Fibroblast of mammary gland (primary cell): ENCODE measurements around the gene MTMR3.

Experiments
- DNase-seq: peaks from one replicate; pipeline ENCODE4 v3.0.0-alpha.2; 2010; ENCODE audit warnings: low read depth
- H3K4me3 ChIP-seq: 2 replicates; pipeline ENCODE4 v1.5.1; 2011; ENCODE audit warnings: low read depth, mild to moderate bottlenecking, low read length, moderate library complexity; ENCODE audit not compliant: control insufficient read depth
- TF ChIP-seq, protein P1 (sequence below): conservative IDR thresholded peaks from 2 replicates; pipeline ENCODE4 v1.5.1; 2011; ENCODE audit warnings: low read depth, low read length, inconsistent platforms; ENCODE audit not compliant: control insufficient read depth, insufficient read depth

The MTMR3 gene

DNA sequence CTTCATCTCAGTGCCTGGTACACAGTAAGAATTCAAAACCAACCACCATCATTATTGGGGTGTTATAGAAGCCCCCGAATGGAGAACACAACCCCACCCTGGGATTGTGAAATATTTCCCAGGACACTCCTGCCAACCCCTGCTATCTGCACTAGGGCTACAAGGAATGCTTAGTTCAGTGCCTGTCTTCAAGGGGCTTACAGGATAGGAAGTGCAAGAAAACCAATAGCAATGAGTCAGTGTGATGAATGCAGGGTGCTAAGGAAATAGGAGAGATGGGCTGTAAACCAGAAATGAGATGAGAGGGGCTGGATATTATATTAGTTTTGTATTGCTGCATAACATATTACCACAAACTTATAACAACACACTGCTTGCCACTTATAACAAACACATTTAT, 43.9 kb upstream of the MTMR3 start:
- no peak for DNase-seq
- TF ChIP-seq, protein P1, sequence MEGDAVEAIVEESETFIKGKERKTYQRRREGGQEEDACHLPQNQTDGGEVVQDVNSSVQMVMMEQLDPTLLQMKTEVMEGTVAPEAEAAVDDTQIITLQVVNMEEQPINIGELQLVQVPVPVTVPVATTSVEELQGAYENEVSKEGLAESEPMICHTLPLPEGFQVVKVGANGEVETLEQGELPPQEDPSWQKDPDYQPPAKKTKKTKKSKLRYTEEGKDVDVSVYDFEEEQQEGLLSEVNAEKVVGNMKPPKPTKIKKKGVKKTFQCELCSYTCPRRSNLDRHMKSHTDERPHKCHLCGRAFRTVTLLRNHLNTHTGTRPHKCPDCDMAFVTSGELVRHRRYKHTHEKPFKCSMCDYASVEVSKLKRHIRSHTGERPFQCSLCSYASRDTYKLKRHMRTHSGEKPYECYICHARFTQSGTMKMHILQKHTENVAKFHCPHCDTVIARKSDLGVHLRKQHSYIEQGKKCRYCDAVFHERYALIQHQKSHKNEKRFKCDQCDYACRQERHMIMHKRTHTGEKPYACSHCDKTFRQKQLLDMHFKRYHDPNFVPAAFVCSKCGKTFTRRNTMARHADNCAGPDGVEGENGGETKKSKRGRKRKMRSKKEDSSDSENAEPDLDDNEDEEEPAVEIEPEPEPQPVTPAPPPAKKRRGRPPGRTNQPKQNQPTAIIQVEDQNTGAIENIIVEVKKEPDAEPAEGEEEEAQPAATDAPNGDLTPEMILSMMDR, result no peak
- H3K4me3 ChIP-seq, result no peak overlapping the region

DNA sequence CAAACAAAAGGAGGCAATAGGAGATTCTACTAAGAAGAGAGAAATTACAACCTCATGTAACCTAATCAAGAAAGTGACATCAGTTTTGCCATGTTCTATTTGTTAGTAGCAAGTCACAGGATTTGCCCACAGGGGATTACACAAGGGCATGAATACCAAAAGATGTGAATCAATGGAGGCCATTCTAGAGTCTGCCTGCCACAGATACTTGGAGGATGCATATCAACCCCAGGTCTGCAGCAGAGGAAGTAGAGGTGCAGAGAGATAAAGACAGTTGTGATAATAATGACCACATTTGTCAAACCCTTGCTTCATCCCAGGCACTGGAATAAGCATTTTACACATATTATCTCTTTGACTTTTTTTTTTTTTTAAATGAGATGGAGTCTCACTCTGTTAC, 42.5 kb upstream of the MTMR3 start:
- no peak overlapping the region for H3K4me3 ChIP-seq
- TF ChIP-seq, protein P1, result no peak
- DNase-seq, result no peak

DNA sequence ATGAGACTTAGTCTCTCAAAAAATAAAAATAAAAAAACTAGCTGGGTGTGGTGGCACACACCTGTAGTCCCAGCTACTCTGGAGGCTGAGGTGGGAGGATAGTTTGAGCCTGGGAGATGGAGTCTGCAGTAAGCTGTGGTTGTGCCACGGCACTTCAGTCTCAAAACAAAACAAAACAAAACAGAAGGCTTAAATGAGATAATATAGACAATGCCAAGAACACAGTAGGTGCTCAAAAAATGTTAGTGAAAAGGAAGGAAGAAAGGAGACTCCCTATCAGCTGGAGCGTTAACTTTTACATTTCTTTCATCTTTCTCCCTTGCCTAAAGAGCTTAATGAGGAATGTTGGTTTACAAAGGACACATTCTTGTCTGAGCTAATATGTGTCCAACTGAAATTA, 40.8 kb upstream of the MTMR3 start:
- DNase-seq, result no peak
- H3K4me3 ChIP-seq, result no peak overlapping the region
- TF ChIP-seq, protein P1, result no peak

DNA sequence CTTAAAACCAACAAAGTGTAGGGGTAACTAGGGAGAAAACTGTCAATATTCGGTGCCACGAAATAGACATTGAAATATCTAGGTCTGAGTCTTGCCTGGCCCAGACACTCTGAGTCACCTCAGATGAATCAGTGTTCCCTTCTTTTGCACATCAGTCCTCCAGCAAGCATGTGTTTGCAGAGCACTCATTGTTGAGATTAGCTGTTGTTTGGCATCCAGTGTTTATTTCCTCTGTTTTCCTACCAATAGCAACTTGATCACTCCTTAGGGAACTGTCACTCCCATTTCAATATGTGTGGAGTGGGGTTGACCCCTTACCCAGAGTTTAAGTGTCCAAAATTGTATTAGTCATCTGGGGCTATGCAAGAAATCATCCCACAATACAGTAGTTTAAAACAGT, 40.2 kb upstream of the MTMR3 start:
- peak; percentile 99 for DNase-seq
- H3K4me3 ChIP-seq, result no peak overlapping the region
- TF ChIP-seq, protein P1, result no peak

DNA sequence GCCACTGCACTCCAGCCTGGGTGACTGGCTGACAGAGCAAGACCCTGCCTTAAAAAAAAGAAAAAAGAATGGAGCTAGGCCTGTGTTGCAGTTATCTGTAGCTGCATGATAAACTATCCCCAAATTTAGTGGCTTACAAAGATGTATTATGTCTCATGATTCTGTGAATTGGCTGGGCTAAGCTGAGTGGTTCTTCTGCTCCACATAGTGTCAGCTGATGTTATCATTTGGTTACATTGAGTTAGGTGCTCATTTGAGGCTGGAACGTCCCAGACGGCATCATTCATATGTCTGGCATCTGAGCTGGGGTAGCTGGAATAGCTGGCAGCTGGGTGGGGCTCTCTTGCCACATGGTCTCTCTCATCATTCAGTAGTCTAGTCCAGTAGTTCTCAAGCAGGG, 36.7 kb upstream of the MTMR3 start:
- TF ChIP-seq, protein P1, result no peak
- DNase-seq, result no peak
- no peak overlapping the region for H3K4me3 ChIP-seq

DNA sequence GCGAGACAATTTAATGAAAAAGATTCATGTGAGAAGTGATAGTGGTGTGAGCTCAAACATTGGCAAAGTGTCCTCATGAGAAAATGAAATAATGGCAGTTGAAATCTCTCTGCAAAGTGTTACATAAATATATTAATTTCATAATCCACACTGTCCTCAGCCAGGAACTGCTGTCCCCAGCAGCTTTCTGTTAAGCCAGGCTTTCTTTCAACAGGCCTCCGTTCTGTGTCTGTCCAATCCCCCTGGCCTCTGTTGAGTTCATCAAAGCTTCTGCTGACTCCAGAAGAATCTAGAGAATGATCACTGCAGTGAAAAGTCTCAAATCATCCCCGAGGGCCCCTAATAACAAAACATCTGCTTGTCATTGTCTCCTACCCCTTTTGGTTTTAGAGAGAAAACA, 34.9 kb upstream of the MTMR3 start:
- TF ChIP-seq, protein P1, result no peak
- DNase-seq, result no peak
- no peak overlapping the region for H3K4me3 ChIP-seq

DNA sequence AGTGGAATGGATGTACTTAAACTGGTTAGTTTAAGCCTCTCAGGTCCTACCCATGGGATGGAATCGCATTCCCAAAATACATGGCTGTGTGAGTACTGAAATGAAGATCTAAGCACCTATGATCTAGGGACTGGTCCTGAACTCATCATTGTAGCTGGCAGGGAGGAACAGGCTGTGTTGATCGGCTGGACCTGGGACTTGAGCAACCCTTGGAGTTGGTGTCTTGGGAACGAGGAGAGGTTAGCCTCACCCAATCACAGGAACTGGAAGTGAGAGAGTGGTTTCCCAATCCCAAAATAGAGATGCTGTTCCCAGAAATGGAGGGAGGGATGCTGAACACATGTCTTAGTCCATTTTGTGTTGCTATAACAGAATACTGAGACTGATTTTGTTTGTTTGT, 28.5 kb upstream of the MTMR3 start:
- no peak overlapping the region for H3K4me3 ChIP-seq
- DNase-seq, result no peak
- TF ChIP-seq, protein P1, result no peak
